Measurements from ENCODE around the gene TNIP2.

The TNIP2 gene, protein sequence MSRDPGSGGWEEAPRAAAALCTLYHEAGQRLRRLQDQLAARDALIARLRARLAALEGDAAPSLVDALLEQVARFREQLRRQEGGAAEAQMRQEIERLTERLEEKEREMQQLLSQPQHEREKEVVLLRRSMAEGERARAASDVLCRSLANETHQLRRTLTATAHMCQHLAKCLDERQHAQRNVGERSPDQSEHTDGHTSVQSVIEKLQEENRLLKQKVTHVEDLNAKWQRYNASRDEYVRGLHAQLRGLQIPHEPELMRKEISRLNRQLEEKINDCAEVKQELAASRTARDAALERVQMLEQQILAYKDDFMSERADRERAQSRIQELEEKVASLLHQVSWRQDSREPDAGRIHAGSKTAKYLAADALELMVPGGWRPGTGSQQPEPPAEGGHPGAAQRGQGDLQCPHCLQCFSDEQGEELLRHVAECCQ
- long read RNA-seq, transcript TNIP2-201 (6 exons, 1,974 nt): major isoform, 47 of 61 reads
- long read RNA-seq, partial matches to known transcripts: 8 of 61 reads
- long read RNA-seq, other reads (novel, unspliced or antisense): 4 of 61 reads

DNA sequence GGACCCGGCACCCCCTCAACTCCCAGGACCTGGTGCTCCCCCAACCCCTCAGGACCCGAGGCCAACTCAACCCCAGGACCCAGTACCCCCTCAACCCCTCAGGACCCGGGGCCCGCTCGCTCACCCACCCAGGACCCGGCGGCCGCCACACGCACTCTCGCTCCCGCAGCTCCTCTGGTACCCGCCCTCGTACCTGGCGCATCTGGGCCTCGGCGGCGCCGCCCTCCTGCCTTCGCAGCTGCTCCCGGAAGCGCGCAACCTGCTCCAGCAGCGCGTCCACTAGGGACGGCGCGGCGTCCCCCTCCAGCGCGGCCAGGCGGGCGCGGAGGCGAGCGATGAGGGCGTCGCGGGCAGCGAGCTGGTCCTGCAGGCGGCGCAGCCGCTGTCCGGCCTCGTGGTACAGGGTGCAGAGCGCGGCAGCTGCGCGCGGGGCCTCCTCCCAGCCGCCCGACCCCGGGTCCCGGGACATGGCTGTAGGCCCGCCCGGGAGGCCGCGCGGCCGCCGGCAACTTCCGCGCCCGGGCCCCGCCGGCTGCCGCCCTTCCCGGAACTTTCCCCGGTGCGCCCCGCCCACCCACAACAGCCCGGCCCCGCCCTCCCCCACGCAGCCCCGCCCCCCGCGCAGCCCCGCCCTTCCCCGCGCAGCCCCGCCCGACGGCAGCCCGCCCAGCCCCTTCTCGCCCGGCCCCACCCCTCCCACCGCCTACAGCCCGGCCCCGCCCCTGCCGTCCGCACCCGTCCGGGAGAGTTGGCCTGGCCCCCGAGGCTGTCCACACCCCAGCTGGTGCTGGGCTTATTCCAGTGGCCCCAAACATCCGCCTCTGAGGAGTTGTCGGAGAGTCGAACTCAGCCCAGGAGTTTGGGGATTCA is at the start of gene TNIP2:
Gene TNIP2, minus strand, starts transcription at position 516 of the 870 bp plus-strand sequence. Its CDS starts 47 bp downstream, at position 469.
- peak; percentile 61 to 74 for DNase-seq (ENCODE audit: low read depth in 1 of 2, low spot score in 1 of 2)
- H3K27me3 ChIP-seq (ENCODE audit: insufficient read depth, poor library complexity, severe bottlenecking): no peaks in the 10 kb centered on the region
- TF ChIP-seq SPI1 (IDR thresholded peaks at IDR 0.05; ENCODE audit: borderline replicate concordance, low read depth) (no peak), GABPA (IDR thresholded peaks at IDR 0.05; ENCODE audit: low read depth) (no peak), REST (IDR thresholded peaks at IDR 0.05; ENCODE audit: insufficient replicate concordance, low read depth) (no peak), POLR2AphosphoS5 (IDR thresholded peaks at IDR 0.05; ENCODE audit: low read depth) (0 out of 2 replicates have a peak, but pooled peaks have one; percentile 21)
- TF ChIP-seq, protein P1, sequence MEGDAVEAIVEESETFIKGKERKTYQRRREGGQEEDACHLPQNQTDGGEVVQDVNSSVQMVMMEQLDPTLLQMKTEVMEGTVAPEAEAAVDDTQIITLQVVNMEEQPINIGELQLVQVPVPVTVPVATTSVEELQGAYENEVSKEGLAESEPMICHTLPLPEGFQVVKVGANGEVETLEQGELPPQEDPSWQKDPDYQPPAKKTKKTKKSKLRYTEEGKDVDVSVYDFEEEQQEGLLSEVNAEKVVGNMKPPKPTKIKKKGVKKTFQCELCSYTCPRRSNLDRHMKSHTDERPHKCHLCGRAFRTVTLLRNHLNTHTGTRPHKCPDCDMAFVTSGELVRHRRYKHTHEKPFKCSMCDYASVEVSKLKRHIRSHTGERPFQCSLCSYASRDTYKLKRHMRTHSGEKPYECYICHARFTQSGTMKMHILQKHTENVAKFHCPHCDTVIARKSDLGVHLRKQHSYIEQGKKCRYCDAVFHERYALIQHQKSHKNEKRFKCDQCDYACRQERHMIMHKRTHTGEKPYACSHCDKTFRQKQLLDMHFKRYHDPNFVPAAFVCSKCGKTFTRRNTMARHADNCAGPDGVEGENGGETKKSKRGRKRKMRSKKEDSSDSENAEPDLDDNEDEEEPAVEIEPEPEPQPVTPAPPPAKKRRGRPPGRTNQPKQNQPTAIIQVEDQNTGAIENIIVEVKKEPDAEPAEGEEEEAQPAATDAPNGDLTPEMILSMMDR (IDR thresholded peaks at IDR 0.05; ENCODE audit: insufficient read depth, low read length): no peak
- peak within 1 kb of the TSS; percentile 94 for H3K4me3 ChIP-seq (replicated peaks; ENCODE audit: insufficient read depth, low read length)
- H3K27ac ChIP-seq (replicated peaks): peak within 1 kb of the TSS; percentile 62

GRCh38 chr4:2804973-2805501 is 48.9 kb upstream of the TNIP2 start:
- TF ChIP-seq POLR2AphosphoS5 (IDR thresholded peaks at IDR 0.05; ENCODE audit: low read depth) (no peak), SPI1 (IDR thresholded peaks at IDR 0.05; ENCODE audit: borderline replicate concordance, low read depth) (no peak), REST (IDR thresholded peaks at IDR 0.05; ENCODE audit: insufficient replicate concordance, low read depth) (no peak), GABPA (IDR thresholded peaks at IDR 0.05; ENCODE audit: low read depth) (no peak)
- Histone ChIP-seq H3K4me3 (replicated peaks; ENCODE audit: insufficient read depth, low read length) (no peak overlapping the region), H3K27me3 (ENCODE audit: insufficient read depth, poor library complexity, severe bottlenecking) (no peaks in the 10 kb centered on the region), H3K27ac (replicated peaks) (no peak overlapping the region)
- no peak for DNase-seq (ENCODE audit: low read depth in 1 of 2, low spot score in 1 of 2)

GRCh38 chr4:2804449-2804972 is 48.4 kb upstream of the TNIP2 start:
- DNase-seq (ENCODE audit: low read depth in 1 of 2, low spot score in 1 of 2): no peak
- no peak overlapping the region for H3K27ac ChIP-seq (replicated peaks)
- TF ChIP-seq GABPA (IDR thresholded peaks at IDR 0.05; ENCODE audit: low read depth): no peak
- no peak for TF ChIP-seq POLR2AphosphoS5 (IDR thresholded peaks at IDR 0.05; ENCODE audit: low read depth)
- TF ChIP-seq SPI1 (IDR thresholded peaks at IDR 0.05; ENCODE audit: borderline replicate concordance, low read depth): no peak

GRCh38 chr4:2803624-2804448 is 47.7 kb upstream of the TNIP2 start:
- H3K27me3 ChIP-seq (ENCODE audit: insufficient read depth, poor library complexity, severe bottlenecking): no peaks in the 10 kb centered on the region
- H3K27ac ChIP-seq (replicated peaks): no peak overlapping the region
- TF ChIP-seq POLR2AphosphoS5 (IDR thresholded peaks at IDR 0.05; ENCODE audit: low read depth) (0 out of 2 replicates have a peak, but pooled peaks have one; percentile 37), REST (IDR thresholded peaks at IDR 0.05; ENCODE audit: insufficient replicate concordance, low read depth) (no peak), SPI1 (IDR thresholded peaks at IDR 0.05; ENCODE audit: borderline replicate concordance, low read depth) (no peak), GABPA (IDR thresholded peaks at IDR 0.05; ENCODE audit: low read depth) (no peak)
- TF ChIP-seq, protein P1 (IDR thresholded peaks at IDR 0.05; ENCODE audit: insufficient read depth, low read length): no peak
- H3K4me3 ChIP-seq (replicated peaks; ENCODE audit: insufficient read depth, low read length): no peak overlapping the region
- DNase-seq (ENCODE audit: low read depth in 1 of 2, low spot score in 1 of 2): peak; percentile 67 to 81

More at GRCh38 chr4:2804449-2804972, 48.4 kb upstream of the TNIP2 start:
- Histone ChIP-seq H3K27me3 (ENCODE audit: insufficient read depth, poor library complexity, severe bottlenecking) (no peaks in the 10 kb centered on the region), H3K4me3 (replicated peaks; ENCODE audit: insufficient read depth, low read length) (no peak overlapping the region)
